SU-DHL-6 (cell line): ENCODE results near the gene REC114.

Source experiments
- CTCF ChIP-seq: fragments of 200-600 bp; sonication (generic); IDR thresholded peaks from one replicate; pipeline ENCODE4 v1.5.1; 2017; ENCODE audit warnings: antibody characterized with exemption, mild to moderate bottlenecking, low read length, moderate library complexity; ENCODE audit not compliant: insufficient read depth, poor library complexity, severe bottlenecking
- EZH2phosphoT487 ChIP-seq: fragments of 200-600 bp; sonication (generic), shearing (Covaris generic); conservative IDR thresholded peaks from 2 replicates; pipeline ENCODE4 v1.6.1; 2018; ENCODE audit warnings: mild to moderate bottlenecking, antibody characterized with exemption, low read length, moderate library complexity, mixed read lengths

GRCh38 chr15:73541479-73541878 lies 98.5 kb downstream of the REC114 start:
- no peak for TF ChIP-seq CTCF
- TF ChIP-seq EZH2phosphoT487: no peak
